K562 (cell line): ENCODE data around the gene FAM50A. TPM values are rescaled to one million over a fixed set of nuclear protein-coding genes. Genes with fewer than 3 reads are reported as not detected.

Source experiments
- ATAC-seq: fragments of 200-7000 bp; cut with Tn5 transposase; 3 replicates; pipeline ENCODE4 v1.9.1; 2020; ENCODE audit warnings: moderate library complexity
- BruUV-seq: library from RNA; stranded (reverse); fragments of 400-500 nt; replicated peaks from 2 replicates; lab custom pipeline; 2021; lab: Mats Ljungman, UMichigan
- CTCF ChIA-PET: fragments of 300-600 bp; formaldehyde crosslinking; extraction: SDS; loops from one replicate; lab custom pipeline; 2021; ENCODE audit warnings: low intra/inter-chr PET ratio; lab: Yijun Ruan, JAX
- POLR2A ChIA-PET: fragments of 300-600, 350-650 bp; sonication (Branson Sonifier 250); formaldehyde crosslinking; extraction: SDS; loops from one replicate; lab custom pipeline; 2021; ENCODE audit warnings: antibody characterized with exemption, inconsistent platforms; lab: Yijun Ruan, JAX
- DNase-seq, 4 experiments: peaks; one replicate each; pipeline versions ENCODE4 v3.0.0 to v3.0.0-alpha.2; 2011 to 2018; ENCODE audit warnings: low spot score in 3 of 4, mixed read lengths in 3 of 4; ENCODE audit errors: extremely low read depth in 1 of 4
- FAIRE-seq: peaks from 2 replicates; lab custom pipeline; 2011; peaks lifted over from hg19 to GRCh38; lab: Jason Lieb, UNC
- H2AFZ ChIP-seq: 2 replicates; pipeline ENCODE4 v1.6.0; 2011; ENCODE audit warnings: low read depth, low read length, control low read depth, inconsistent platforms
- H3K27ac ChIP-seq: fragments of 200-600 bp; 3 replicates; pipeline ENCODE4 v1.8.0; 2011; ENCODE audit warnings: low read depth, mild to moderate bottlenecking, control low read depth, inconsistent platforms, low read length, moderate library complexity, mixed read lengths; ENCODE audit errors: extremely low read depth
- H3K27me3 ChIP-seq, 2 experiments: fragments of 300-600 bp in 1 of 2; 2 replicates in 1 of 2; 3 replicates in 1 of 2; pipeline versions ENCODE4 v1.6.0 to v1.8.0; 2011; ENCODE audit warnings: inconsistent platforms in 2 of 2, low read length in 2 of 2, mild to moderate bottlenecking in 1 of 2, mixed read lengths in 1 of 2, moderate library complexity in 1 of 2; ENCODE audit not compliant: control insufficient read depth in 2 of 2, insufficient read depth in 2 of 2
- H3K36me3 ChIP-seq: fragments of 300-600 bp; 3 replicates; pipeline ENCODE4 v1.8.0; 2011; ENCODE audit warnings: mild to moderate bottlenecking, low read length, inconsistent platforms; ENCODE audit not compliant: control insufficient read depth, insufficient read depth
- H3K4me1 ChIP-seq, 2 experiments: fragments of 200-600 bp in 1 of 2; replicated peaks in 1 of 2; 2 replicates in 1 of 2; 3 replicates in 1 of 2; pipeline versions ENCODE4 v1.5.1 to v1.8.0; 2011; ENCODE audit warnings: inconsistent platforms in 2 of 2, low read length in 2 of 2, mild to moderate bottlenecking in 1 of 2, mixed read lengths in 1 of 2, moderate library complexity in 1 of 2; ENCODE audit not compliant: control insufficient read depth in 2 of 2, insufficient read depth in 2 of 2
- H3K4me2 ChIP-seq: 2 replicates; pipeline ENCODE4 v1.6.1; 2011; ENCODE audit warnings: low read length, control low read depth, inconsistent platforms, mixed read lengths; ENCODE audit not compliant: insufficient read depth
- H3K4me3 ChIP-seq: fragments of 200-600 bp; sonication (generic), shearing (Covaris generic); 2 replicates; pipeline ENCODE4 v1.5.1; 2016; ENCODE audit warnings: control low read depth, inconsistent platforms
- H3K79me2 ChIP-seq: fragments of 200-600 bp; 3 replicates; pipeline ENCODE4 v1.8.0; 2011; ENCODE audit warnings: low read length, inconsistent platforms; ENCODE audit not compliant: control insufficient read depth, insufficient read depth
- H3K9ac ChIP-seq, 2 experiments: 2 replicates each; pipeline versions ENCODE4 v1.6.0 to v1.6.1; 2011; ENCODE audit warnings: low read depth in 2 of 2, low read length in 2 of 2, control low read depth in 1 of 2, inconsistent platforms in 1 of 2, mild to moderate bottlenecking in 1 of 2, mixed read lengths in 1 of 2; ENCODE audit not compliant: insufficient read depth in 1 of 2
- H3K9me1 ChIP-seq: one replicate; pipeline ENCODE4 v1.6.0; 2011; ENCODE audit warnings: inconsistent platforms, mild to moderate bottlenecking, low read length, moderate library complexity; ENCODE audit not compliant: control insufficient read depth, insufficient read depth
- H3K9me3 ChIP-seq: replicated peaks from 2 replicates; pipeline ENCODE4 v1.5.1; 2011; ENCODE audit warnings: low read depth, low read length, inconsistent platforms; ENCODE audit not compliant: control insufficient read depth, insufficient read depth
- H4K20me1 ChIP-seq: replicated peaks from 2 replicates; pipeline ENCODE4 v1.6.1; 2011; ENCODE audit warnings: low read length, inconsistent platforms, mixed read lengths; ENCODE audit not compliant: control insufficient read depth, insufficient read depth
- GMEB1 ChIP-seq: fragments of 250-450 bp; sonication (Bioruptor Pico); IDR thresholded peaks from 2 replicates; pipeline ENCODE4 v1.4.0; 2020; ENCODE audit warnings: mild to moderate bottlenecking
- HCFC1 ChIP-seq: IDR thresholded peaks from 2 replicates; pipeline ENCODE4 v1.6.1; 2012; ENCODE audit warnings: low read depth, low read length, improper control_type of control experiment
- KAT2B ChIP-seq: IDR thresholded peaks from one replicate; pipeline ENCODE4 v1.6.1; 2012; ENCODE audit warnings: low read depth, mild to moderate bottlenecking, control low read depth, inconsistent platforms, low read length, moderate library complexity
- SIX5 ChIP-seq, 2 experiments: IDR thresholded peaks; 2 replicates each; pipeline ENCODE4 v1.6.1; 2011; ENCODE audit warnings: low read length in 2 of 2, borderline replicate concordance in 1 of 2, low read depth in 1 of 2, mild to moderate bottlenecking in 1 of 2, moderate library complexity in 1 of 2; ENCODE audit not compliant: insufficient read depth in 1 of 2
- ZBTB11 ChIP-seq, 3 experiments: fragments of 200-800 bp in 1 of 3; fragments of 250-450 bp in 1 of 3; fragments of 450-650 bp in 1 of 3; sonication (Bioruptor Pico) in 1 of 3; sonication (Bioruptor generic) in 1 of 3; formaldehyde crosslinking in 1 of 3; IDR thresholded peaks; 2 replicates each; pipeline versions ENCODE4 v1.6.1 to v1.8.0; 2016 to 2022; ENCODE audit warnings: mild to moderate bottlenecking in 2 of 3, missing genetic modification characterization in 2 of 3, missing compliant biosample characterization in 1 of 3, moderate library complexity in 1 of 3
- ZBTB5 ChIP-seq: fragments of 450-650 bp; IDR thresholded peaks from 2 replicates; pipeline ENCODE4 v1.6.1; 2017; ENCODE audit warnings: antibody characterized with exemption
- ZKSCAN8 ChIP-seq: fragments of 200-800 bp; sonication (Bioruptor generic); IDR thresholded peaks from 2 replicates; pipeline ENCODE4 v1.6.1; 2016; ENCODE audit warnings: missing genetic modification characterization, missing compliant biosample characterization
- ZNF395 ChIP-seq: fragments of 200-800 bp; sonication (Bioruptor generic); IDR thresholded peaks from 2 replicates; pipeline ENCODE4 v1.6.1; 2017; ENCODE audit warnings: missing genetic modification characterization, missing compliant biosample characterization
- WGBS: fragments of 100-300 bp; shearing (Covaris generic); methylation state at CpG from one replicate; pipeline ENCODE4 v1.1.6; 2016; ENCODE audit warnings: low coverage, mixed read lengths; ENCODE audit not compliant: insufficient coverage; ENCODE audit errors: missing lambda C conversion rate; 5-methylcytosine and 5-hydroxymethylcytosine counted together
- in situ Hi-C: fragments of 300-500 bp; cut with MboI; formaldehyde crosslinking; loops from 4 replicates; pipeline ENCODE4 v1.15.0; 2018; ENCODE audit warnings: inconsistent platforms, mixed read lengths
- intact Hi-C: fragments of 100-400 bp; cut with micrococcal nuclease; formaldehyde crosslinking; loops from 2 replicates; pipeline ENCODE4 v1.14.2; 2022
- polyA plus RNA-seq, 8 experiments: library from polyadenylated mRNA; depleted of rRNA in 4 of 8; stranded (reverse) in 5 of 8; unstranded in 3 of 8; fragments of >200 nt; fragmentation: Nextera tagmentation in 2 of 8; fragmentation: Illumina TruSeq in 1 of 8; extraction: Ambion mirVana in 2 of 8; extraction: Trizol in 1 of 8; gene quantifications; 2 replicates each; pipeline versions ENCODE4 v1.2.1 to v1.2.3, GENCODE V29; 2011 to 2014; ENCODE audit warnings: inconsistent platforms in 1 of 8, missing spikeins in 1 of 8
- total RNA-seq, 7 experiments: library from RNA; depleted of rRNA in 6 of 7; stranded (reverse); fragments of >200 nt in 6 of 7; fragmentation: Illumina TruSeq in 2 of 7; extraction: Trizol in 2 of 7; gene quantifications; 2 replicates each; pipeline versions ENCODE4 v1.2.1 to v1.2.3, GENCODE V29; 2011 to 2021; ENCODE audit warnings: low replicate concordance in 1 of 7

FAM50A gene
- total and polyA plus RNA-seq, 9 of the 15 experiments (the other 6 are each of a cell fraction or from before 2014, with no cell fraction given) = 4.4 to 114 (median 67.3) TPM

- no peak overlapping the region for H2AFZ ChIP-seq
- peaks cover 0 to 10% of the 10 kb centered on the region in 2 experiments; a peak in 1 of 5 replicates for H3K4me1 ChIP-seq
- ATAC-seq = no peak
- intact Hi-C loops (no loop called here), in situ Hi-C loops (no loop called here)
- ChIA-PET CTCF (no interaction called here), POLR2A (interaction anchor here (1.9 kb wide), 1 partner anchor 12 kb away, joined by 4 read pairs; the partner anchor contains the start of gene LAGE3)
- no peak overlapping the region for H3K4me3 ChIP-seq
- no peak overlapping the region for H3K27ac ChIP-seq
- no peak for FAIRE-seq
- no peaks in the 10 kb centered on the region for H3K79me2 ChIP-seq
- H3K9me3 ChIP-seq = no peaks in the 10 kb centered on the region
- H3K27me3 ChIP-seq = no peaks in the 10 kb centered on the region
- DNase-seq = no peak
- H3K9me1 ChIP-seq = no peaks in the 10 kb centered on the region
- TF ChIP-seq ZNF395 (CRISPR knock-in tag) (no peak), KAT2B (no peak), SIX5 (IDR thresholded peaks at IDR 0.05; ENCODE audit: borderline replicate concordance in 1 of 2, insufficient read depth in 1 of 2, low read depth in 1 of 2, low read length in 2 of 2) (no peak), ZKSCAN8 (no peak), GMEB1 (CRISPR knock-in tag) (no peak), HCFC1 (no peak), ZBTB5 (no peak), ZBTB11 (CRISPR knock-in tag; IDR thresholded peaks at IDR 0.05) (no peak)
- H3K4me2 ChIP-seq = no peak overlapping the region
- 93% methylated on average over 10 of the region's 15 CpGs for WGBS
- no peak overlapping the region; a peak in 1 of 4 replicates for H3K9ac ChIP-seq
- H3K36me3 ChIP-seq = peaks cover 86% of the 10 kb centered on the region; the same call in 2 of the 3 replicates
- BruUV-seq = no TSS peak
- H4K20me1 ChIP-seq = no peaks in the 10 kb centered on the region
These were observed 23.0 kb downstream of the FAM50A start for GRCh38 chrX:154466907-154467306.
